HCT116 (cell line): ENCODE measurements around the gene TRIM66. TPM values are rescaled to one million over a fixed set of nuclear protein-coding genes. Genes with fewer than 3 reads are reported as not detected.

Source experiments
- ATAC-seq: fragments of 200-7000 bp; cut with Tn5 transposase; 2 replicates; pipeline ENCODE4 v1.9.1; 2020; ENCODE audit warnings: mild to moderate bottlenecking, moderate library complexity
- BruUV-seq: library from RNA; stranded (reverse); fragments of 400-500 nt; replicated peaks from 2 replicates; lab custom pipeline; 2021; lab: Mats Ljungman, UMichigan
- CTCF ChIA-PET: fragments of 300-600 bp; sonication (Branson Sonifier 250); formaldehyde crosslinking; loops from one replicate; lab custom pipeline; 2021; ENCODE audit warnings: antibody characterized with exemption; lab: Charles Lee
- POLR2A ChIA-PET: fragments of 300-600, 350-600 bp; sonication (Branson Sonifier 250); formaldehyde crosslinking; loops from one replicate; lab custom pipeline; 2021; ENCODE audit warnings: antibody characterized with exemption; lab: Charles Lee
- RAD21 ChIA-PET, 2 experiments: fragments of 300-600 bp; sonication (Branson Sonifier 250); formaldehyde crosslinking; loops; one replicate each; lab custom pipeline; 2023; ENCODE audit warnings: low total read pairs in 2 of 2; ENCODE audit not compliant: uncharacterized antibody in 2 of 2, unreplicated experiment in 2 of 2, low non-redundant PET in 1 of 2; lab: Charles Lee
- DNase-seq: peaks from one replicate; pipeline ENCODE4 v3.0.0-alpha.2; 2010; ENCODE audit warnings: low read depth, low spot score
- H2AFZ ChIP-seq: fragments of 200-600 bp; shearing (Covaris generic), sonication (generic); 2 replicates; pipeline ENCODE4 v1.6.1; 2017; ENCODE audit warnings: low read depth, mixed run types, mixed read lengths, antibody characterized with exemption, low read length; ENCODE audit not compliant: poor library complexity, severe bottlenecking
- H3K27ac ChIP-seq: 2 replicates; pipeline ENCODE4 v1.5.1; 2012; ENCODE audit warnings: low read depth, low read length
- H3K27me3 ChIP-seq: fragments of 200-600 bp; sonication (generic); 2 replicates; pipeline ENCODE4 v1.6.1; 2016; ENCODE audit warnings: mixed run types, low read length, mixed read lengths; ENCODE audit not compliant: insufficient read depth
- H3K36me3 ChIP-seq, 2 experiments: fragments of 200-500 bp in 1 of 2; fragments of 200-600 bp in 1 of 2; sonication (Bioruptor generic) in 1 of 2; sonication (generic) in 1 of 2; 2 replicates each; pipeline versions ENCODE4 v1.5.1 to v1.6.1; 2014 to 2016; ENCODE audit warnings: low read length in 2 of 2, inconsistent platforms in 1 of 2, mixed read lengths in 1 of 2, mixed run types in 1 of 2; ENCODE audit not compliant: insufficient read depth in 2 of 2, control insufficient read depth in 1 of 2
- H3K4me1 ChIP-seq, 2 experiments: fragments of 200-600 bp in 1 of 2; sonication (generic) in 1 of 2; 2 replicates each; pipeline versions ENCODE4 v1.5.1 to v1.6.1; 2012 to 2017; ENCODE audit warnings: low read length in 2 of 2, inconsistent platforms in 1 of 2, mild to moderate bottlenecking in 1 of 2, mixed read lengths in 1 of 2, mixed run types in 1 of 2, moderate library complexity in 1 of 2; ENCODE audit not compliant: insufficient read depth in 2 of 2, control insufficient read depth in 1 of 2
- H3K4me2 ChIP-seq: fragments of 200-600 bp; sonication (generic); 2 replicates; pipeline ENCODE4 v1.6.1; 2017; ENCODE audit warnings: mixed run types, low read length, mixed read lengths
- H3K4me3 ChIP-seq, 2 experiments: fragments of 200-600 bp in 1 of 2; sonication (generic) in 1 of 2; replicated peaks in 1 of 2; 2 replicates each; pipeline ENCODE4 v1.5.1; 2011 to 2016; ENCODE audit warnings: low read length in 2 of 2, control low read depth in 1 of 2, low read depth in 1 of 2, mild to moderate bottlenecking in 1 of 2, mixed read lengths in 1 of 2, mixed run types in 1 of 2
- H3K79me2 ChIP-seq: fragments of 200-600 bp; sonication (generic); 2 replicates; pipeline ENCODE4 v1.6.1; 2017; ENCODE audit warnings: mild to moderate bottlenecking, mixed run types, low read length, moderate library complexity, mixed read lengths; ENCODE audit not compliant: insufficient read depth
- H3K9ac ChIP-seq: fragments of 200-600 bp; sonication (generic); 2 replicates; pipeline ENCODE4 v1.6.1; 2016; ENCODE audit warnings: low read length, mixed read lengths
- H3K9me2 ChIP-seq: fragments of 200-600 bp; sonication (generic), shearing (Covaris generic); 2 replicates; pipeline ENCODE4 v1.6.1; 2017; ENCODE audit warnings: mixed run types, mild to moderate bottlenecking, moderate library complexity; ENCODE audit not compliant: insufficient read depth
- H3K9me3 ChIP-seq, 2 experiments: fragments of 200-500 bp in 1 of 2; fragments of 200-600 bp in 1 of 2; sonication (Bioruptor generic) in 1 of 2; sonication (generic) in 1 of 2; 2 replicates each; pipeline ENCODE4 v1.6.1; 2014 to 2017; ENCODE audit warnings: low read length in 2 of 2, mixed read lengths in 2 of 2, inconsistent platforms in 1 of 2, low read depth in 1 of 2, mild to moderate bottlenecking in 1 of 2, mixed run types in 1 of 2, moderate library complexity in 1 of 2; ENCODE audit not compliant: control insufficient read depth in 1 of 2, insufficient read depth in 1 of 2
- H4K20me1 ChIP-seq: fragments of 200-600 bp; sonication (generic), shearing (Covaris generic); 2 replicates; pipeline ENCODE4 v1.6.1; 2017; ENCODE audit warnings: mixed run types, mild to moderate bottlenecking, moderate library complexity; ENCODE audit not compliant: insufficient read depth
- ATF3 ChIP-seq: IDR thresholded peaks from 2 replicates; pipeline ENCODE4 v1.6.1; 2012
- CTCF ChIP-seq, 3 experiments: fragments of 200-600 bp in 1 of 3; sonication (generic) in 1 of 3; IDR thresholded peaks in 2 of 3; conservative IDR thresholded peaks in 1 of 3; 2 replicates each; pipeline ENCODE4 v1.5.1; 2012 to 2017; ENCODE audit warnings: low read depth in 2 of 3, low read length in 2 of 3, antibody characterized with exemption in 1 of 3, borderline replicate concordance in 1 of 3, control low read depth in 1 of 3, mild to moderate bottlenecking in 1 of 3, mixed read lengths in 1 of 3, mixed run types in 1 of 3, moderate library complexity in 1 of 3; ENCODE audit not compliant: insufficient read depth in 1 of 3
- ELF1 ChIP-seq: IDR thresholded peaks from 2 replicates; pipeline ENCODE4 v1.6.1; 2012; ENCODE audit warnings: low read depth, borderline replicate concordance
- EZH2 ChIP-seq: fragments of 200-600 bp; sonication (generic); IDR thresholded peaks from 2 replicates; pipeline ENCODE4 v1.6.1; 2017; ENCODE audit warnings: antibody characterized with exemption, mixed run types
- EZH2phosphoT487 ChIP-seq: fragments of 200-600 bp; IDR thresholded peaks from 2 replicates; pipeline ENCODE4 v1.6.1; 2018; ENCODE audit warnings: antibody characterized with exemption, borderline replicate concordance
- FOSL1 ChIP-seq: IDR thresholded peaks from 2 replicates; pipeline ENCODE4 v1.6.1; 2012; ENCODE audit warnings: low read depth
- JUND ChIP-seq: IDR thresholded peaks from 2 replicates; pipeline ENCODE4 v1.6.1; 2012
- MAX ChIP-seq: IDR thresholded peaks from 2 replicates; pipeline ENCODE4 v1.6.1; 2012
- POLR2A ChIP-seq: IDR thresholded peaks from 2 replicates; pipeline ENCODE4 v1.7.0; 2011; ENCODE audit warnings: borderline replicate concordance; ENCODE audit not compliant: insufficient read depth, insufficient read length; ENCODE audit errors: extremely low read depth
- RAD21 ChIP-seq: IDR thresholded peaks from 2 replicates; pipeline ENCODE4 v1.6.1; 2012; ENCODE audit warnings: low read depth, mild to moderate bottlenecking
- SP1 ChIP-seq: IDR thresholded peaks from 2 replicates; pipeline ENCODE4 v1.6.1; 2012; ENCODE audit warnings: low read depth
- TCF7L2 ChIP-seq: IDR thresholded peaks from 2 replicates; pipeline ENCODE4 v1.7.0; 2011; ENCODE audit warnings: borderline replicate concordance, inconsistent platforms; ENCODE audit not compliant: insufficient read depth, insufficient read length; ENCODE audit errors: extremely low read depth
- ZFX ChIP-seq: fragments of 450-650 bp; IDR thresholded peaks from 2 replicates; pipeline ENCODE4 v1.6.1; 2017
- intact Hi-C: fragments of 100-400 bp; cut with micrococcal nuclease; formaldehyde crosslinking; loops from 2 replicates; pipeline ENCODE4 v1.10.0; 2022
- total RNA-seq: library from RNA; stranded (reverse); gene quantifications from one replicate; pipeline ENCODE4 v1.2.1, GENCODE V29; 2021; ENCODE audit not compliant: unreplicated experiment

The TRIM66 gene
- total RNA-seq, 1 experiment from 2014 or later = 24.8 TPM

GRCh38 chr11:8676458-8676857 is 6.0 kb downstream of the TRIM66 start:
- RAD21 ChIA-PET = no interaction called here
- no peak for TF ChIP-seq RAD21
- TF ChIP-seq EZH2 = no peak
- no peak for TF ChIP-seq MAX
- no peak for TF ChIP-seq ELF1
- no peak for TF ChIP-seq CTCF (IDR thresholded peaks at IDR 0.05 in 2 of 3, conservative IDR thresholded peaks at IDR 0.05 in 1 of 3; ENCODE audit: borderline replicate concordance in 1 of 3, insufficient read depth in 1 of 3, low read depth in 2 of 3, low read length in 2 of 3)
- no peak for TF ChIP-seq FOSL1
- no peak for TF ChIP-seq TCF7L2
- no peak for TF ChIP-seq SP1
- no peak for TF ChIP-seq EZH2phosphoT487
- no peak for TF ChIP-seq ZFX
- no peak for TF ChIP-seq JUND
- no peak for TF ChIP-seq ATF3
- no peak for TF ChIP-seq POLR2A
- H2AFZ ChIP-seq = no peak overlapping the region
- no peak overlapping the region for H3K27ac ChIP-seq
- no peak overlapping the region for H3K4me2 ChIP-seq
- DNase-seq (no peak), ATAC-seq (no peak)
- no peaks in the 10 kb centered on the region for H3K27me3 ChIP-seq
- no peak overlapping the region for H3K4me3 ChIP-seq
- POLR2A ChIA-PET = no interaction called here
- H3K4me1 ChIP-seq = peaks cover 0 to 10% of the 10 kb centered on the region in 2 experiments; a peak in 2 of 4 replicates
- no peak overlapping the region for H3K9ac ChIP-seq
- peaks cover 3% of the 10 kb centered on the region for H3K79me2 ChIP-seq
- H3K36me3 ChIP-seq = peaks cover 19 to 21% of the 10 kb centered on the region in 2 experiments
- H3K9me3 ChIP-seq = no peaks in the 10 kb centered on the region
- intact Hi-C loops = no loop called here
- CTCF ChIA-PET = no interaction called here
- no peaks in the 10 kb centered on the region for H4K20me1 ChIP-seq
- H3K9me2 ChIP-seq = no peaks in the 10 kb centered on the region
- no TSS peak for BruUV-seq
